ENCODE measurements around the gene GOLGA6A. TPM values are rescaled to one million over a fixed set of nuclear protein-coding genes. Genes with fewer than 3 reads are reported as not detected.

The GOLGA6A gene
- total RNA-seq, 1 experiment from 2014 or later = not detected

- Histone ChIP-seq H3K9me3 (ENCODE audit: low read depth, low read length, poor library complexity, severe bottlenecking) (no peaks in the 10 kb centered on the region), H3K27ac (ENCODE audit: low read depth, low read length, poor library complexity, severe bottlenecking) (no peak overlapping the region), H3K4me3 (ENCODE audit: low read depth, low read length, poor library complexity, severe bottlenecking) (no peak overlapping the region), H3K4me1 (ENCODE audit: insufficient read depth, low read length, poor library complexity, severe bottlenecking) (peaks cover 7% of the 10 kb centered on the region), H3K36me3 (ENCODE audit: insufficient read depth, low read length, poor library complexity, severe bottlenecking) (no peaks in the 10 kb centered on the region), H3K27me3 (replicated peaks; ENCODE audit: insufficient read depth, low read depth, low read length, poor library complexity) (no peaks in the 10 kb centered on the region)
- BruUV-seq (replicated peaks) = no TSS peak
- TF ChIP-seq EZH2 (IDR thresholded peaks at IDR 0.05; ENCODE audit: borderline replicate concordance, low read depth, low read length, poor library complexity, severe bottlenecking) = no peak
- ChIA-PET CTCF (interaction anchor here (0.6 to 2.8 kb wide), 4 partner anchors 8 to 62 kb away, joined by 3 to 49 read pairs (median 4); no protein-coding TSS in a partner anchor), POLR2A (ENCODE audit: low non-redundant PET) (no interaction called here)
- DNase-seq (ENCODE audit: low spot score) = no peak
- intact Hi-C loops (cut with micrococcal nuclease; ENCODE audit: unreplicated experiment) = loop anchor here (2.0 kb wide), 1 partner anchor 63 kb away; no protein-coding TSS in a partner anchor
Measured at GRCh38 chr15:74035121-74036017, 47.0 kb downstream of the GOLGA6A start.

DNA sequence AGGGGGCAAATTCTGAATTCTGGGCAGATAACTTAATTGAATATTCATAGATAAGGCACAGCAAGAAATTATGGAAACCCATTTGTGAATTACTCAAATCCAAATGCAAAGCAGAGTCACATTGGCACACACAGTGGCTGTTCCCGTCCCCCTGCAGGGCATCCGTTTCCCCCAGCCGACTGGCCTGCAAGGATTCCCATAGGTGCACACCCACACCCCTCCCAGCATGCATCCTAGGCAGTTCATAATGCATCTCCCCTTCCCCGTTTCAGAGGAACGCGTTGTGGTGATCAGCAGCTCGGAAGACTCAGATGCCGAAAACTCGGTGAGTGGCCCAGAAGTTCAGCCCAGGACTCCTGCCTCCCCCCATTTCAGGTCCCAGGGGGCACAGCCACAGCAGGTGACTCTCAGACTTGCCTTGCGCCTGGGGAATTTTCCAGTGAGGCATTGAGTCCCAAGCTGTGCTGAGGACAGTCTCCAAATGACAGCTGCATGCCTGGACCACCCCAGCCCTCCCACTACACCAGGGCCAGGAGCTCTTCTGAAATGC is 48.1 kb downstream of the GOLGA6A start:
- DNase-seq (ENCODE audit: low spot score) = no peak
- TF ChIP-seq, protein P1, sequence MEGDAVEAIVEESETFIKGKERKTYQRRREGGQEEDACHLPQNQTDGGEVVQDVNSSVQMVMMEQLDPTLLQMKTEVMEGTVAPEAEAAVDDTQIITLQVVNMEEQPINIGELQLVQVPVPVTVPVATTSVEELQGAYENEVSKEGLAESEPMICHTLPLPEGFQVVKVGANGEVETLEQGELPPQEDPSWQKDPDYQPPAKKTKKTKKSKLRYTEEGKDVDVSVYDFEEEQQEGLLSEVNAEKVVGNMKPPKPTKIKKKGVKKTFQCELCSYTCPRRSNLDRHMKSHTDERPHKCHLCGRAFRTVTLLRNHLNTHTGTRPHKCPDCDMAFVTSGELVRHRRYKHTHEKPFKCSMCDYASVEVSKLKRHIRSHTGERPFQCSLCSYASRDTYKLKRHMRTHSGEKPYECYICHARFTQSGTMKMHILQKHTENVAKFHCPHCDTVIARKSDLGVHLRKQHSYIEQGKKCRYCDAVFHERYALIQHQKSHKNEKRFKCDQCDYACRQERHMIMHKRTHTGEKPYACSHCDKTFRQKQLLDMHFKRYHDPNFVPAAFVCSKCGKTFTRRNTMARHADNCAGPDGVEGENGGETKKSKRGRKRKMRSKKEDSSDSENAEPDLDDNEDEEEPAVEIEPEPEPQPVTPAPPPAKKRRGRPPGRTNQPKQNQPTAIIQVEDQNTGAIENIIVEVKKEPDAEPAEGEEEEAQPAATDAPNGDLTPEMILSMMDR (conservative IDR thresholded peaks at IDR 0.05; ENCODE audit: low read depth, low read length) = no peak
- no peak for TF ChIP-seq EZH2 (IDR thresholded peaks at IDR 0.05; ENCODE audit: borderline replicate concordance, low read depth, low read length, poor library complexity, severe bottlenecking)
- no peak overlapping the region for H3K4me3 ChIP-seq (ENCODE audit: low read depth, low read length, poor library complexity, severe bottlenecking)
- H3K36me3 ChIP-seq (ENCODE audit: insufficient read depth, low read length, poor library complexity, severe bottlenecking) = no peaks in the 10 kb centered on the region
- H3K9me3 ChIP-seq (ENCODE audit: low read depth, low read length, poor library complexity, severe bottlenecking) = no peaks in the 10 kb centered on the region
- no peaks in the 10 kb centered on the region for H3K4me1 ChIP-seq (ENCODE audit: insufficient read depth, low read length, poor library complexity, severe bottlenecking)
- ChIA-PET POLR2A (ENCODE audit: low non-redundant PET) (no interaction called here), CTCF (interaction anchor here (1.1 kb wide), 1 partner anchor 61 kb away, joined by 3 read pairs; no protein-coding TSS in a partner anchor)
- no peak overlapping the region for H3K27ac ChIP-seq (ENCODE audit: low read depth, low read length, poor library complexity, severe bottlenecking)
- intact Hi-C loops (cut with micrococcal nuclease; ENCODE audit: unreplicated experiment) = no loop called here
- BruUV-seq (replicated peaks) = no TSS peak
- no peaks in the 10 kb centered on the region for H3K27me3 ChIP-seq (replicated peaks; ENCODE audit: insufficient read depth, low read depth, low read length, poor library complexity)

- Histone ChIP-seq H3K36me3 (ENCODE audit: insufficient read depth, low read length, poor library complexity, severe bottlenecking) (no peaks in the 10 kb centered on the region), H3K27me3 (replicated peaks; ENCODE audit: insufficient read depth, low read depth, low read length, poor library complexity) (no peaks in the 10 kb centered on the region), H3K4me1 (ENCODE audit: insufficient read depth, low read length, poor library complexity, severe bottlenecking) (no peaks in the 10 kb centered on the region), H3K27ac (ENCODE audit: low read depth, low read length, poor library complexity, severe bottlenecking) (no peak overlapping the region), H3K9me3 (ENCODE audit: low read depth, low read length, poor library complexity, severe bottlenecking) (no peaks in the 10 kb centered on the region), H3K4me3 (ENCODE audit: low read depth, low read length, poor library complexity, severe bottlenecking) (no peak overlapping the region)
- no TSS peak for BruUV-seq (replicated peaks)
- ChIA-PET CTCF (interaction anchor here (0.6 kb wide), 1 partner anchor 60 kb away, joined by 3 read pairs; no protein-coding TSS in a partner anchor), POLR2A (ENCODE audit: low non-redundant PET) (no interaction called here)
- intact Hi-C loops (cut with micrococcal nuclease; ENCODE audit: unreplicated experiment) = no loop called here
- DNase-seq (ENCODE audit: low spot score) = no peak
- no peak for TF ChIP-seq EZH2 (IDR thresholded peaks at IDR 0.05; ENCODE audit: borderline replicate concordance, low read depth, low read length, poor library complexity, severe bottlenecking)
- TF ChIP-seq, protein P1 (conservative IDR thresholded peaks at IDR 0.05; ENCODE audit: low read depth, low read length) = no peak
Measured at GRCh38 chr15:74032606-74033561, 49.5 kb downstream of the GOLGA6A start.

All from A673 (cell line).